SH-SY5Y (cell line): ENCODE results near the gene GDNF.

Source experiments
- GATA2 ChIP-seq: IDR thresholded peaks from 2 replicates; pipeline ENCODE4 v1.6.1; 2011; ENCODE audit warnings: mild to moderate bottlenecking, low read depth, low read length
- GATA3 ChIP-seq: IDR thresholded peaks from 2 replicates; pipeline ENCODE4 v1.6.1; 2011; ENCODE audit warnings: low read depth, mild to moderate bottlenecking, low read length, moderate library complexity

GDNF gene

GRCh38 chr5:37814699-37815098 lies 25.1 kb downstream of the GDNF start:
- TF ChIP-seq GATA3 (no peak), GATA2 (no peak)

DNA sequence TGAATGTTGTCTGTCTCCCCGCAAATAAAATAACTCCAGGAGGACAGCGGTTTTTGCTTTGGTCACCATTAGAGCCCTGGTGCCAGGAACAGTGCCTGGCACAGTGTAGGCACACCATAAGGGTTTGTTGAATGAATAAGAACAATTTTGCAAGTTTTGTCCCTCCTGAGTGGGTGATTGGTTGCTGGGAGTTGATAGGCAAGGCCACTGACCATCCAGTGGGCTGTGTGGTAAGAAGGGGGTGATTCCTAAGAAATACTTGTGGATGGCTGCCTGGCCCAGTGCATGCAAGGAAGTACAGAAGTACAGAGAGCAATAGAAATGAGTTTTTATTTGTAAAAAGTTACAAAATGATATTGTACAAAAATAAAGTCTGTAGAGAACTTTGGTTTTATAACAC lies 27.5 kb downstream of the GDNF start:
- TF ChIP-seq GATA2, result no peak
- no peak for TF ChIP-seq GATA3

- no peak for TF ChIP-seq GATA2
- no peak for TF ChIP-seq GATA3
Measured at GRCh38 chr5:37811866-37812265, 28.0 kb downstream of the GDNF start.

DNA sequence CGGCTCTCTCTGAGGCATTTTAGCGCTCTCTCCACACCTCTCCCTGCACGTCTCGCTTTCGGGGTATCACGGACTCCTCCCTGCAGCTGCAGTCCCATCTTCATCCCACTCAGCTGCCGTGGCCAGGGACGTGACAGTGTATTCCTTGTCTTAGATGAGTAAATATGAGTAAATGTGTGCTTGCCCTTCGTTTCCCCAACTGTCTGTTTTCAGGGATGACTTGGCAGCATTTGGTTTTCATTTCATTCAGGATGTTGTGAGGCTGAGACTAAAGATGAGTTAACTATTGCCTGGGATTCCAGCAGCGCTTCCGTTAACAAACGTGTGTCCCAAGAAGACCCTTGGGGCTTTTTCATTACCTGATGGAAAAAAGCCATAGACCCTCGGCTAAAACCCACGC lies 29.5 kb downstream of the GDNF start:
- TF ChIP-seq GATA2 (no peak), GATA3 (no peak)

- TF ChIP-seq GATA3 (no peak), GATA2 (no peak)
Measured at GRCh38 chr5:37808945-37809344, 30.9 kb downstream of the GDNF start.

GRCh38 chr5:37807621-37808301 lies 32.1 kb downstream of the GDNF start:
- TF ChIP-seq GATA3 (no peak), GATA2 (no peak)

- TF ChIP-seq GATA2 (no peak), GATA3 (no peak)
Measured at GRCh38 chr5:37807015-37807414, 32.8 kb downstream of the GDNF start.

DNA sequence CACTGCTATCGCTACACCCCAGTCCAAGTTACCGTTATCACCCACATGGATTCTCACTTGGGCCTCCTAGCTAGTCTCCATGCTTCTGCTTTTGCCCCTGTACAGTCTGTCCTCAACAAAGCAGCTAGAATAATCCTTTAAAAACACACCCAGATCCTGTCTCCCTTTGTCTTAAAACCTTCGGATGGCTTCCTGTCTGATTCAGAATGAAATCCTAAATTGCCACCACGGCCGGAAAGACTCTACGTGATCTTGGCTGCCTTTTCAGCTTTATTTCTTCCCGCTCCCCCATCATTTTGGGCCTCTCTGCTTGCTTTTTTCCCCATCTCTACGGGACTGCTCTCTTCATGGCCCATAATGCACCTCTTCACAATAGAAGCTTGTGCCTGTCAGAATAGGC lies 33.4 kb downstream of the GDNF start:
- TF ChIP-seq GATA2 (no peak), GATA3 (no peak)

GRCh38 chr5:37806016-37806415 lies 33.8 kb downstream of the GDNF start:
- TF ChIP-seq GATA3 (no peak), GATA2 (no peak)

DNA sequence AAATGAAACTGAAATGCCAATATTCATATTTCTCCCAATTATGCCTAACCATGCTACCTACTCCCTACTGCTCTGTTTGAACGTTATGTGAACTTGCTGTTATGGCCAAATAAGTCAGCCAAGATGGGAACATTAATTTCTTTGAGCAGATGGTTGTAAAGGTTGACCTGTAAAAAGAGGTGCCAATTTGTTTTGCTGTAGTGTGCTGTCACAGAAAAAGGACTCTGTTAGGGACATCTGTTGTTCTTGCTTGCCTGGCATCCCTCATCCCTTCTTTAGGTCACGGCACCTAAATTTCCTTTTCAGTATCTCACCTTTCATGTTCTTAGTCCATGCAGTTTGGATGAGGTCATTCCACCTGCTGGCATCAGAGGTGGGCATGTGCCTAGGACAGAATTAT lies 35.4 kb downstream of the GDNF start:
- no peak for TF ChIP-seq GATA2
- no peak for TF ChIP-seq GATA3

GRCh38 chr5:37803487-37803886 lies 36.4 kb downstream of the GDNF start:
- TF ChIP-seq GATA2 (no peak), GATA3 (no peak)

DNA sequence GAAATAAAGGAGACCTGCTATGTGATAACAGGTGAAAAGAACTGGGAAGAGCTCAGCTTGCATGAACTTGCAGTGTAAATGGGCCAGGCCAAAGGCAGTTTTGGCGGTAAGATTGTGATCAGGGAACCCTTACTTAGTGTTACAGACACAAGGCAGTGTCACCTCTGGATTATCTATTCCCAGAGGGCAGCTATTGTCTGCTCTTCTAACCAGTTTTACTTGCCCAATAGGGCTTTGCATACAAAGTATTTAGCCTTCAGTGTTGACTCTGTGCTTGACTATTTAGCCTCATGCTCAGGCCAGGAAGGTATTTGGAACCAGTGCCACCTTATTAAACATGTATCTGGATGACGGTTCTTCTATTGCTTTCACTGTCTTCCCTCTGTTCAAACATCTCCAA lies 38.3 kb downstream of the GDNF start:
- TF ChIP-seq GATA3, result no peak

GRCh38 chr5:37799865-37800421 lies 39.9 kb downstream of the GDNF start:
- TF ChIP-seq GATA3 (no peak), GATA2 (no peak)

DNA sequence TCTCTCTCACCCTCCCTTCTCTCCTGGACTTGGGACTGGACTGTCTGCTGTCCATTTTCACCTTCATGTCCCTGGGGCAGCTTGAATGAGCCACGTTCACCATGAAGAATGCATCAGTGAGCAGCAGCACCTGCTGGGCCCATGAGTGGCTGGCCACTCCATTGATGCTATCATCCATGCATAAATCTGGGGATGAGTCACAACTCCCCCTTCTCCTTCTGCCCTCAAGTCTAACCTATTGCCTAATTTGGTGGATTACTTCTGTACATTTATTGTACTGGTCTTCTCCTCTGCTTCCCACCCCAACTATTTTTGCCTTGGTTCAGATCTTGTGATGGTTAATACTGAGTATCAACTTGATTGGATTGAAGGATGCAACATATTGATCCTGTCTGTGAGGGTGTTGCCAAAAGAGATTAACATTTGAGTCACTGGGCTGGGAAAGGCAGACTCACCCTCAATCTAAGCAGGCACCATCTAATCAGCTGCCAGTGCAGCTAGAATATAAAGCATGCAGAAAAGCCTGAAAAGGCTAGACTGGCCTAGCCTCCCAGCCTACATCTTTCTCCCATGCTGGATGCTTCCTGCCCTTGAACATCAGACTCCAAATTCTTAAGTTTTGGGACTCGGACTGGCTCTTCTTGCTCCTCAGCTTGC lies 46.7 kb downstream of the GDNF start:
- no peak for TF ChIP-seq GATA3
- no peak for TF ChIP-seq GATA2

DNA sequence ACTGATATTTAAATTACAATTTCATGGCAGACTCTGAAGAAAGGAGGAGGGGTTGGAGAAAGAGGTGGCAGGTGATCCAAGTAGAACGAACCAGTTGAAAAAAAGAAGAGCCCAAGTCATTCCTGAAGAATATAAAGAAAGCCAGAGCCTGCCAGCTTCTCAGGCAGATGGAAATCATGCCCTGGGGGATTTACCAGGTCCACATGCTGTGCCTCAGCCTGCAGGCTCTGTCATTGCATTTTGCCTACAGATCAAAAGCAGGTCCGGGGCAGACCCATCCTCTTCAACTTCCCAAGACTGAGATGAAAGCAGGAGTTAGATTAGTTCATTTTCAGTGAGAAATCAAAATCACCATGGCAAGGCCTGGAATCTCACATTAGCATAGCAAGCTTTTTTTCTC lies 48.5 kb downstream of the GDNF start:
- TF ChIP-seq GATA2 (no peak), GATA3 (no peak)
